DMS 273 (cell line): ENCODE measurements around the gene OTUB1.
"Not testable (repeated sequence)": the region's sequence is repeated elsewhere in the genome, so short reads cannot be mapped to it uniquely, and the experiment has no call there.

ENCODE experiments used
- DNase-seq: peaks from one replicate; lab custom pipeline; 2025; ENCODE audit not compliant: unreplicated experiment; lab: John Stamatoyannopoulos, UW

Gene OTUB1, protein sequence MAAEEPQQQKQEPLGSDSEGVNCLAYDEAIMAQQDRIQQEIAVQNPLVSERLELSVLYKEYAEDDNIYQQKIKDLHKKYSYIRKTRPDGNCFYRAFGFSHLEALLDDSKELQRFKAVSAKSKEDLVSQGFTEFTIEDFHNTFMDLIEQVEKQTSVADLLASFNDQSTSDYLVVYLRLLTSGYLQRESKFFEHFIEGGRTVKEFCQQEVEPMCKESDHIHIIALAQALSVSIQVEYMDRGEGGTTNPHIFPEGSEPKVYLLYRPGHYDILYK

DNA sequence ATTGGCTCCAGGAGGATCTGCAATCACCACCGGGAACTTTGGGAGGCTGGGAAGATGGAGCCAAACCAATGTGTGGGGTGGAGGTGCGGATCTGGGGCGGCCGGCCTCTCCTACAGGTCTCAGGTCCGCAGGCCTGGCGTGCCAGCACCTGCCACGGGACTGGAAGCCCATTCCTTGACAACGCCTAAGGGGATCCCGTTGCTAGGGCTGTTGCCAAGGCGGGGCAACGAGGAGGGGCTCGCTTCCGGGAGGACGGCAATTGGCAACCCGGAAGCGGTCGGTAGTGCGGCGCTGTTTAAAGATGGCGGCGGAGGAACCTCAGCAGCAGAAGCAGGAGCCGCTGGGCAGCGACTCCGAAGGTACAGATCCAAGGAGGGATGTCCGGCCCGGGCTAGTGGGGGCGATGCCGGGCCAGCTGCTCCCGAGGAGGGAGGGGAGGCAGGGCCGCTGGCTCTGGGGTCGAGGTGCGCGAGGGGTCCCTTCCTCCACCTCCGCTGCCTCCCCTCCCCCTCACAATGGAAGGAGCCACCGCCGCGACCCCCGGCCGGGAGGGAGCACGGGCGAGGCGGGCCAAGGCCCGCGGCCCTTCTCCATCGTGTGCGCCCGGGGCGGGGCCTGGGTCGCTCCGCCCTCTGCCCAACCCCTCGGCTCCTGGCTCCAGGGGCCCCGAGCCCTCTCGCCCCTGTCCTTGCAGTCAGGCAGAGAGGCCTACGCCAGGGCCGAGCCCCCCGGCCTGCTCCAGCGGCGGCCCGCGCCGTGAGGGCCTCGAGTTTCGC, at the start of gene OTUB1:
Gene OTUB1, plus strand, starts transcription at position 283 of the 776 bp plus-strand sequence. Its CDS starts 19 bp downstream, at position 302.
- peak; percentile 95 for DNase-seq

DNA sequence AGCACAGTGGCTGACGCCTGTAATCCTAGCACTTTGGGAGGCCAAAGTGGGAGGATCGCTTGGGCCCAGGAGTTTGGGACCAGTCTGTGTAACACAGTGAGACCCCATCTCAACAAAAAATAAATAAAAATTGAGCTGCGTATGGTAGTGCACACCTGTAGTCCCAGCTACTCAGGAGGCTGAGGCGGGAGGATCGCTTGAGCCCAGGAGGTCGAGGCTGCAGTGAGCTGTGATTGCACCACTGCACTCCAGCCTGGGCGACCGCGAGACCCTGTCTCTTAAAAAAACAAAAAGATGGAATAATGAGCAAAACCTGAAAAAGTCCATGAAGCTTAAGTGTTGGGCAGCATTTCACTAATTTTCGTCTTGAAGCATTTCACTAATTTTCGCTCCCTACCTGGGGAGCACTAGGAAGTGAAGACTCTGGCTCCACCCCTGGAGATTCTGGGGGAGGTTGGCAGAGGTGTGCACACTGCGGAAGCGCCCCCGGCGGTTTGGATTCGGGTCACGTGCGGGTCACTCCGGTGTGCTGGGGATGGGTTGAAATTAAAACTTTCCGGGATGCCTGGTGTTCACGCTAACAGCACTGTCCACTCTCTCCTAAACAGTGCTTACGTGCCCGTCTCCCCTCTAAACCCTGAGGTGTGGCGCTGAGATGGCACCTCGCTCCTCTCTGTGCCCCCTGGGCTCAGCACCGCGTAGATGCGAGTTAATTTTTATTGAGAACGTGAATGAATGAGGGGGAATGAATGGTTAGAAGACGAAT, 48.3 kb upstream of the OTUB1 start:
- no peak for DNase-seq

DNA sequence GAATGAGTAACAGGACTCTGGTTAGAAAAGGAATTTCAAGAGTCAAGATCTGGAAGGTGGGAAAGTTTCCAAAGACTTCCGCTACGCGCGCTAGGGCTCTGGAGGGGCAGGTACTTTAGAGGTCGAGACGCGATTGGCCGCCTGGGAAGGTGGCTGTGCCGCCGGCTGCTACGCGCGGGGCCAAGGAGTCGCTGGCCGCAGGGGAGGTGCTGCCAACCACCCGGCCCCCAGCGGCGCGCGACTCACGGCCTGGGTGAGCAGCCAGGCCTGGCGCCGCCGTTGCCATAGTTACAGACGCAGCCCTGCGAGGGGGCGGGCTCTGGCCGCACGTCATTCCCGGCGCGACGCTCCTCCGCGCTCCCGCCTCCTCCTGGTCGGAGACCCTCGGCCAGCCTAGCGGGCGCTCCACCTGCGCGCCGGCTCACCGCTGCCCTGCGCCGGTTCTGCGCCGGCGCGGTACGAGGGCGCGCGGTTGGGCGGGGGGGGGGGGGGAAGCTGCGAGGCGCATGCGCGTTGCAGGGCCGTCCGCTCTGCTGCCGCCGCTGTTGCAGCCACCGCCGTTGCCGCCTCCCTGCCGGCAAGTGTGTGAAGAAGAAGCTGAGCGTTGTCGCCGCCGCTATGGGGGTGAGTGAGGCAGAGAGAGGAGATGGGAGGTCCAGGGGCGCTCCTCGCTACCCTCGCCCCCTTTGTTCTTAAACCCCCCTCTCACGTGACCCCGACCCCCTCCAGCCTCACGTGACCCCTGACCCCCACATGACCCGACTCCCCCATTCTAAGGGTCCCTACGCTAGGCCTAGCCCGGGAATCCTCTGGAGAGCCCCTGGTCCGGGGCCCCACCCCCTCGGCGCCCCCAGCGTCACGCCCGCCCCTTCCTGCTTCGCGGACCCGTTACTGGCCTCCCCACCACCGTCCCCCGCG, 47.5 kb upstream of the OTUB1 start, which contains the start of gene NAA40:
Gene NAA40, plus strand, starts transcription at position 524 of the 918 bp plus-strand sequence. Its CDS starts 95 bp downstream, at position 619.
- peak; percentile 97 for DNase-seq

DNA sequence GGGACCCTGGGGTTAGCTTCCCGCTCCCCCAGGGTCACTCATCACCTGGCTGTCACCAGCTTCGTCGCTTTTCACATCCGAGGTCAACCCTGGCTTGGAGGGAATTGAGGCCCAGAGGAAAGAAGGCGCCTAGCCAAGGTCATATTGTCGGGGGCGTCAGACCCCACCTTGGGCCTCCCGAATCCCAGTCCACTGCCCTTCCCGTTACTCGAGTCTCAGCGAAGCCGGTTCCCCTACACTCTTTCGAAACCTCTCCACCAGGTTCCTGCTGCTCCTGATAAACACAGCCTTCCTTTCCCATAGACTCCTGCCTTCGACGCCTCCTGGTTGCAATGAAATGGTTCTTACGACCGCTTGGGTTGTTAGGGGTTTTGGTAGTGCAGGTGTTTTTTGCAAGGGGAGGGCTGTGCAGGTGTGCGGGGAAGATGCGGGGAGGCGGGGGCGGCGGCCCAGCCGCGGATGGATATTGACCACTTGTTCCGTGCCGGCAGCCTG, 46.8 kb upstream of the OTUB1 start:
- peak; percentile 33 for DNase-seq

DNA sequence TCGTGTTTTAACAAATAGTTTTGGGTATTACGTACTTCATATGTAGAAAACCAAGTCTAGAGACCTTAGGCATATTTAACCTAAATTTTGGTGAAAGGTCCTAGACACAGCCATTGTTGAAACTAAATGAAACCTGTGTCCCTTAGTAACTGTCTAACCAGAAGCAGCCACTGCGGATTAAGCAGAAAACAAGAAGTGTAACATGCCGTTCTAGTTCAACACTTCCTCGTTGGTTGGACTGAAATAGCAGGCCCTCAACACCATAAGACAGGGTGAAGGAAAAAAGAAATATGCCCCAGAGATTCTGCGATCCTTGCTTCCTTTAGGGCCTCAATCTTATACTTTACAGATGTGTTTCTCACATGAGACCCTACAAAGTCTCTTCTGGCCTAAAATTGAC, 45.5 kb upstream of the OTUB1 start:
- no peak for DNase-seq

DNA sequence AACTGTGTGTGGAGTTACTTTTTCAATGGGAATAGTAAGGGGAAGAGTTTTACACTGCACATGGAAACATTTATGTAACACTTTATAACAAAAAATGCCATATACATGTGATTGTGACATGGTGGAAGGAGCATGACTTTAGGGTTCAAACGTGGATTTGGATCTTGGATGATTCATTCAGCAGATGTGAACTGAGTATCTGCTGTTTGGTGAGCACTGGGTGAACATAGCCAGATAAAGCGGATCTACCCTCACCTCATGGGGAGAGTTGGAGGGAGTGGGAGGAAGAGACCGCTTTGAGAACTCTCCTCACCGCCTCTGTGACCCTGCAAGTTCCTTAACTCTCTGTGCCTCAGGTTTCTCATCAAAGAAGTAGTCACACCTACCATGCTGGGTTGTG, 44.3 kb upstream of the OTUB1 start:
- DNase-seq: no peak

DNA sequence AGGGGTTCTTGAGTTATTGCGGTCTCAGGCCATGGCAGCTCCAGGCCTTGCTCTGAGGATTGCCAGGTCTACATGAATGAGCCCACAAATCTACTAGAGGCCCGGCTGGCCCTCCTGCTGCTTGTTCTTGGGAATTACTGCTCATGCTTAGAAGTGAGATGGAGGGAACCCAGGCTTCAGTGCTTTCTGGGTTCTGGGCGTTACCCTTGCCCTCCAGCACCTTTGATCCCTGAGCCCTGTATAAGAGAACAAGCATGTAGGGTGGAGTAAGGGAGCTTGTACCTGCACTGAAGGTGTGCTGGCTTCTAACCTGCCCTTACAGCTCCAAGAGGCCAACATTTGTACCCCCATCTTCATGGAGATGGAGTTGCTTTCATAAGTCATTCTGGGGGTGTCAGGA, 43.4 kb upstream of the OTUB1 start:
- no peak for DNase-seq

DNA sequence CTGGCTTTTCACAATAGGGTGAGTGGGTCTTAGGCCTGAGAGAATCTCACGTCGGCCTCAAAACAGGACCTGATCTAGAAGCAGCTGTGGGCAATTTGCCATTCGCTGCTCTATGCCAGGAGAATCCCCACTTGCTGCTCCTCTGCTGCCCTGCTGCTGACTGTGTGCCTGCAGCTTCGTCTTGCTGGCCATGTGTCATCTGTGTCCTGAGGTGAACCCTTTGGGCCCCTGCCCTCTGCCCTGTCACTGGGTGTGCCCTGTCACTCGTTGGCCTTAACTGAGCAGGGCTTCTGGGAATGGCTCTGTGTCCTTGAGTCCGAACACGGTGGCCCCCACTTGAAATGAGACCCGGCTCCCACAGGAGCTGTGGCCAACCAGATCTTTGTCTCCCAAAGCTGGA, 41.3 kb upstream of the OTUB1 start:
- DNase-seq: peak; percentile 64

DNA sequence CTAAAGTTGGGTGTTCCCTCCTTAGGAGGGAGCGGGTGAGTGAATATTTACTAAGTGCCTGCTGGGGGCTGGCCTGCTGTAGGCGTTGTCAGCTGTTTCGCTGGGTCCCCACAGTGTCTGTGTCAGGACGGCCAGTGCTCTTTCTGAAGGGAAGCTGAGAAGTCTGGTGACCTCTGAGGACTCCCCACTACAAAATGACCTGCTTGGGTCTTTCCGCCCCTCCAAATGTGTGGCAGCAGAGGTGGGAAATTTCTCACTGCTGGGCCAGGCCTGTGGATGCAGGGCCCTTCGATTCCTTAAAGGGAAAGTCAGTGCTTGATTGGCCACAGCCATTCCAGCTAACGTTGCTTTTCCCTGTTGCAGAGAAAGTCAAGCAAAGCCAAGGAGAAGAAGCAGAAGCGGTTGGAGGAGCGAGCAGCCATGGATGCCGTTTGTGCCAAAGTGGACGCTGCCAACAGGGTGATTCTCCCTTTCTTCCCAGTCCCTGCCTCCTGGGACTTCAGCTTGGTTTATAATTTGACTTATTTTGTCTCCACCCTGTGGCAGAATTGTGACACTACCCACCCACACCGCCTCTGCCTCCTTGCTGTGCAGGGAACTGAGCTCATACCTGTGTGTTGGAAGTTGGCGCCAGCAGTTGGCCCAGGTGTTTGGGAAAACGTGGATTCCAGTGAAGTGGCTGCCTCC, 40.6 kb upstream of the OTUB1 start:
- DNase-seq: peak; percentile 84

DNA sequence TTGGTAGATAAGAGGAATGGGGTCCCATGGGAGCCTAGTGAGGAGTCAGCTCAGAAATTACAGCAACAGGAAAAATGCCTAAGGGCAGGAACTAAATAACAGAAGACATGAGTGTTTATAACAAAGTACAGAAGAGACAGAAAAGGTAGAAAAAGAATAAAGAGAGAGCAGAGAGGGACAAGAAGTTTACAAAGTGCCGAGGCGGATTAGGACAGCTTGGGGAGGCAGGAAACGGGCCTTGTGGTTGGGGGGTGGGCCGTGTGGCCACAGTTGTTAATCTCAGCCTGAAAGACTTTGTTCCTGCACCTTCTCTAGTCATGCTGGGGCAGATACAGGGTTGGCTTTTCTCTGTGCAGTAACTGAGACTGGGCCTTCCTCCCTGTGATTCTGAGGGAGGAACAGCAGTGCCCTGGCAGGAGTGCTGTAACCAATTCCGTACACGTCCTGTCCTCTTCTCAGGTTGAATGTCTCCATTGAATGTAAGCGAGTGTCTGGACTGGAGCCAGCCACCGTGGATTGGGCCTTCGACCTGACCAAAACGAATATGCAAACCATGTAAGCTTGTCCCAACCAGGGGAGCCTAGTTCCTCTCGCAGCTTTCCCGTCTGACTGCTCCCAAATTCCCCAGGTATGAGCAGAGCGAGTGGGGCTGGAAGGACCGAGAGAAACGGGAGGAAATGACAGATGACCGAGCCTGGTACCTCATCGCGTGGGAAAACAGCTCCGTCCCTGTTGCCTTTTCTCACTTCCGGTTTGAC, 34.3 kb upstream of the OTUB1 start:
- DNase-seq: no peak

DNA sequence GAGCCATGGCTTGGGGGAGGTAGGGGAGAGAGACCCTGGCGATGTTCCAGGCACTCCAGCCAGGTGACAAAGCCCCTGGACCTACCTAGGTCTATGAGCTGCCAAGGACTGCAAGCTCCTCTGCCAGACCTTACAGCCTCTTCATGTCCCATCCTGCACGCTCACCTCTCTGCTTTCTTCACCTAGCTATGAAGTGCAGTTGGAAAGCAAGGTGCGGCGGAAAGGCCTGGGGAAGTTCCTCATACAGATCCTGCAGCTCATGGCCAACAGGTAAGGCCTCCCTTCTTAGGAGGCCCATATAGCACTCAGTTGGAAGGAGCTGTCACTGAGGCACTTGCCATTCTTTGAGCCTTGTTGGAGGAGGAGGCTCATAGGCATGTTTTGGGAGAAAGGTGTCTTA, 33.7 kb upstream of the OTUB1 start:
- DNase-seq: no peak

DNA sequence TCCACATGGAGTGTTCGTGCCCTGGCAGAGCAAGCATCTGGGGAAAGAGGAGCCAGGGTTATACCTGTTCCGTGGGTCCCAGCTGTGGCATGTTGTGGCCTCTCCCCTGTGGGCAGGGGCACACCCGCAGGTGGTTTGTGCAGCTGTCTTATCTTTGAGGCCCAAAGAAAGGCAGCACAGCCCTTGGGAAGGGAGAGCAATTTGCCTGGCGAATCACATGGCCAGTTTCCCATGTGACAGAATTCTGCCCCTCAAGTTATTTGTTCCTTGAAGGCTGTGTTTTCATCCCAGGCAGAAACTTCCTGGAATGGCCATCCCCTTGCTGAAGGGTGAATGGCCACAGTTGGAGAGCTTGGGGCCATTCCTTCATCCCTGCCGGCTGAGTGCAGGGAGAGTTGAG, 28.2 kb upstream of the OTUB1 start:
- DNase-seq: peak; percentile 29

DNA sequence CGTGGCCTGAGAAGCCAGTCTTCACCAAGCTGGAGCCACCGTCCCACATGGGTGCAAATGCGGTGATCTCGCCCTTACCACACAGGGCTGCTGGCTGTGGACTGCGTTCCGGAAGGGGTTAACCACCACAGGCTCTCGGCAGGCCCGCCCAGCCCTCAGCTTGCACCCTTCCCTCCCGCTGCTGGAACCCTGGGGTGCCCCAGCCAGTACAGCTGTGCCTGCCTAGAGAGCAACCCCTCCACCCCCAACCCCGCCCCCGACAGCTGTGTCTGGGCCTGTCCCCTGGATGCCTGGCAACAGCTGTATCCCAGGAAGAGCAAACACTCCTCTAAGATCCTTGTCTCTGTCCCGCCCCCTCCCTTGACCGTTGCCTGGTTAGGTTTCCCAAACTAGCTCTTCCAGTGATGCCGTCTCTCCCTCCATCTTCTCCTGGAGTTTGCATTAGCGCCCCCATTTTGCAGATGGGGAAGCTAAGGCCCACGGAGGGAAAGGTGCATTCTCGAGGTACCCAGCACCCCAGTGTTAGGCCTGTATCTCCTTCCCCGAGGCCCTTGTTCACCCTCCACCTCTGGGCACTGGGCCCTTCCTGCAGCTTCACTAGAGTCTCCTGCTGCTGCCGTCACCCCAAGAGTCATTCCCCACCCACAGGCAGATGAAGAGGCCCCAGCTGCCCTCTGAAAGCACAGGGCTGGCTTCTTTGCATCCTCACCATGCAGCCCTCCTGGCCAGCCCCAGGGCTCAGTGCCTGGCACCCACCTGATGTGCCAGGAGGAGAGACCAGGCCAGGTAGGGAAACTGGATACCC, 24.4 kb upstream of the OTUB1 start:
- DNase-seq: peak; percentile 80

DNA sequence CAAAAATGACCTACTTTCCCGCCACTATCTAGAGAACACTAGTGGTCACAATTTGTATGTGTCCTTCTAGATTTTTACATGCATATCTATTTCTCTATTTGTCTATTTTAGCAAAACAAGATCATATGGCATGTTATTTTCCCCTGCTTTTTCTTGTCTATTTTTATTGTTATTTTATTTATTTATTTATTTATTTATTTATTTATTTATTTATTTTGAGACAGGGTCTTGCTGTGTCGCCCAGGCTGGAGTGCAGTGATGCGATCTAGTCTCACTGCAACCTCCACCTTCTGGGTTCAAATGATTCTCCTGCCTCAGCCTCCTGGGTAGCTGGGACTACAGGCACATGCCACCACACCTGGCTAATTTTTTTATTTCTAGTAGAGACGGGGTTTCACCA, 22.3 kb upstream of the OTUB1 start:
- DNase-seq: not testable (repeated sequence)

DNA sequence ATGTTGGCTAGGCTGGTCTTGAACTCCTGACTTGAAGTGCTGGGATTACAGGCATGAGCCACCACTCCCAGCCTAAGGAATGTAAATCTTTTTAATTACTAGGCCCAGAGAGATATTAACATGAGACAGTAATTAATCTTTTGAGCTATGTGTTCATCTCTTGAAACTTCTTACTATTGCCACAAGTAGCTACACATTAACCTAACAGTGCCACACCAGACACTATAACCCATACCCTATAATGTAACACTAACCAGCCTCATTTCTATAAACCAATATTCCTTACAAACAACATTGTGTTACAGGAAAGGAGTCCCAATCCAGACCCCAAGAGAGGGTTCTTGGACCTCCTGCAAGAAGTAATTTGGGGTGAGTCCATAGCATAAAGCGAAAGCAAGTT, 19.8 kb upstream of the OTUB1 start:
- no peak for DNase-seq

DNA sequence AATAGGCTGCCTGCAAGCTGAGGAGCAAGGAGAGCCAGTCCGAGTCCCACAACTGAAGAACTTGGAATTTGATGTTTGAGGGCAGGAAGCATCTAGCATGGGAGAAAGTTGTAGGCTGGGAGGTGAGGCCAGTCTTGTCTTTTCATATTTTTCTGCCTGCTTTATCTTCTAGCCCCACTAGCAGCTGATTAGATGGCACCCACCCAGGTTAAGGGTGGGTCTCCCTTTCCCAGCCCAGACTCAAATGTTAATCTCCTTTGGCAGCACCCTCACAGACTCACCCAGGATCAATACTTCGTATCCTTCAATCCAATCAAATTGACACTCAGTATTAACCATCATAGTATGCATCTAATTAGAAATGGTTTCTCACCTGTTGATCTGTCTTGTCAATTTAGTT, 16.8 kb upstream of the OTUB1 start:
- DNase-seq: no peak

DNA sequence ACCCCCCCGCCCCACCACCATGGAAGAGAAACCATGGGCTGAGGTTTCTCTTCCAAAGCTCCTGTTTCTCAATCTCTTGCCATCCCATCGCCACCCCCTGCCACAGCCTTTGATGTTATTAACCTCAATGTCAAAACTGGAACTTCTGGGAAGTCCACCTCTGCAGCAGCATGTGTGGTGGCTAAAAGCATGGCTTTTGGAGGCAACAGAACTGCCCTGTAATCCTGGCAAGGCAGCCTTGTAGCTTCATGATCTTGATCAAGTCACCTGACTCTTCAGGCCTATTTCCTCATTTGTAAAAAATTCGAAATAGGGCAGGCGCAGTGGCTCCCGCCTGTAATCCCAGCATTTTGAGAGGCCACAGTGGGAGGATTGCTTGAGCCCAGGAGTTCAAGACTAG, 15.3 kb upstream of the OTUB1 start:
- no peak for DNase-seq

DNA sequence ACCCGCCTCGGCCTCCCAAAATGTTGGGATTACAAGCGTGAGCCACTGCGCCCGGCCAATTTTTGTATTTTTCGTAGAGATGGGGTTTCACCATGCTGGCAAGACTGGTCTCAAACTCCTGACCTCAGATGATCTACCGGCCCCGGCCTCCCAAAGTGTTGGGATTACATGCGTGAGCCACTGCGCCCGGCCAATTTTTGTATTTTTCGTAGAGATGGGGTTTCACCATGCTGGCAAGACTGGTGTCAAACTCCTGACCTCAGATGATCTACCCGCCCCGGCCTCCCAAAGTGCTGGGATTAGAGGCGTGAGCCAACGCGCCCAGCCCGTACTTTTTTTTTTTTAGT, 12.4 kb upstream of the OTUB1 start:
- not testable (repeated sequence) for DNase-seq
